ENCODE data around the gene PVRIG. TPM values are rescaled to one million over a fixed set of nuclear protein-coding genes. Genes with fewer than 3 reads are reported as not detected.
"Not testable (repeated sequence)": the region's sequence is repeated elsewhere in the genome, so short reads cannot be mapped to it uniquely, and the experiment has no call there.

Gene PVRIG
- total and polyA plus RNA-seq, 3 experiments from 2014 or later = 23.9 to 131 (median 24.5) TPM

GRCh38 chr7:100221231-100221718 lies 1.5 kb downstream of the PVRIG start:
- CTCF ChIA-PET = interaction anchor here (0.6 to 10.2 kb wide), 3 partner anchors 31 to 248 kb away, joined by 3 to 88 read pairs (median 6); no protein-coding TSS in a partner anchor
- H3K9me3 Mint-ChIP-seq = no peaks in the 10 kb centered on the region
- H3K9me3 ChIP-seq (ENCODE audit: low read length) = no peaks in the 10 kb centered on the region
- H3K27me3 ChIP-seq (ENCODE audit: insufficient read depth, low read length, poor library complexity, severe bottlenecking) = no peaks in the 10 kb centered on the region
- H3K27ac ChIP-seq (ENCODE audit: low read depth, low read length) = peak overlapping the region; percentile 89
- peak overlapping the region; percentile 89 to 98 (median 95) for H3K4me3 Mint-ChIP-seq
- POLR2A ChIA-PET = interaction anchor here (1.2 to 2.1 kb wide), 4 partner anchors 11 to 123 kb away, joined by 3 to 5 read pairs (median 4); partner anchors contain the start of genes GPC2 and STAG3
- peaks cover 0 to 7% of the 10 kb centered on the region in 2 donors for H3K27me3 Mint-ChIP-seq
- H3K4me3 ChIP-seq (ENCODE audit: low read length) = peak overlapping the region; percentile 95
- peaks cover 59 to 77% (median 66%) of the 10 kb centered on the region in 3 donors for H3K4me1 Mint-ChIP-seq
- peak overlapping the region; percentile 94 to 100 (median 99) for H3K27ac Mint-ChIP-seq
- H3K4me1 ChIP-seq (ENCODE audit: insufficient read depth, low read length) = peaks cover 52% of the 10 kb centered on the region
- H3K36me3 ChIP-seq (ENCODE audit: insufficient read depth, low read length) = no peaks in the 10 kb centered on the region
- peak; percentile 69 to 93 (median 89) for DNase-seq
- peaks cover 0 to 62% (median 7%) of the 10 kb centered on the region in 3 donors for H3K36me3 Mint-ChIP-seq

GRCh38 chr7:100221767-100222444 lies 2.2 kb downstream of the PVRIG start:
- peaks cover 0 to 66% (median 7%) of the 10 kb centered on the region in 3 donors for H3K36me3 Mint-ChIP-seq
- ChIA-PET POLR2A (interaction anchor here (1.0 to 2.1 kb wide), 5 partner anchors 11 to 207 kb away, joined by 3 to 7 read pairs (median 4); partner anchors contain the start of genes GPC2, MEPCE, STAG3 and ZCWPW1), CTCF (interaction anchor here (1.1 to 10.2 kb wide), 4 partner anchors 11 to 125 kb away, joined by 3 to 88 read pairs (median 4); no protein-coding TSS in a partner anchor)
- H3K27me3 Mint-ChIP-seq = peaks cover 0 to 7% of the 10 kb centered on the region in 2 donors
- no peaks in the 10 kb centered on the region for H3K27me3 ChIP-seq (ENCODE audit: insufficient read depth, low read length, poor library complexity, severe bottlenecking)
- peak overlapping the region; percentile 89 to 98 (median 95) for H3K4me3 Mint-ChIP-seq
- peak overlapping the region; percentile 89 for H3K27ac ChIP-seq (ENCODE audit: low read depth, low read length)
- no peaks in the 10 kb centered on the region for H3K9me3 Mint-ChIP-seq
- peak overlapping the region; percentile 94 to 100 (median 99) for H3K27ac Mint-ChIP-seq
- peak overlapping the region; percentile 95 for H3K4me3 ChIP-seq (ENCODE audit: low read length)
- H3K36me3 ChIP-seq (ENCODE audit: insufficient read depth, low read length) = no peaks in the 10 kb centered on the region
- peaks cover 52% of the 10 kb centered on the region for H3K4me1 ChIP-seq (ENCODE audit: insufficient read depth, low read length)
- peaks cover 58 to 79% (median 65%) of the 10 kb centered on the region in 3 donors for H3K4me1 Mint-ChIP-seq
- no peaks in the 10 kb centered on the region for H3K9me3 ChIP-seq (ENCODE audit: low read length)
- peak in 4 of 5 donors; percentile 24 to 67 (median 46) for DNase-seq

GRCh38 chr7:100222445-100223132 lies 2.8 kb downstream of the PVRIG start:
- peak overlapping the region; percentile 89 for H3K27ac ChIP-seq (ENCODE audit: low read depth, low read length)
- H3K27ac Mint-ChIP-seq = peak overlapping the region; percentile 94 to 100 (median 99)
- no peaks in the 10 kb centered on the region for H3K36me3 ChIP-seq (ENCODE audit: insufficient read depth, low read length)
- ChIA-PET POLR2A (interaction anchor here (1.0 to 1.2 kb wide), 2 partner anchors 122 to 206 kb away, joined by 3 to 7 read pairs; partner anchors contain the start of genes MEPCE and ZCWPW1), CTCF (interaction anchor here (1.1 to 10.2 kb wide), 5 partner anchors 11 to 124 kb away, joined by 3 to 88 read pairs (median 5); no protein-coding TSS in a partner anchor)
- H3K4me1 ChIP-seq (ENCODE audit: insufficient read depth, low read length) = peaks cover 47% of the 10 kb centered on the region
- DNase-seq = no peak
- H3K36me3 Mint-ChIP-seq = peaks cover 0 to 68% (median 7%) of the 10 kb centered on the region in 3 donors
- peak overlapping the region; percentile 89 to 98 (median 95) for H3K4me3 Mint-ChIP-seq
- no peaks in the 10 kb centered on the region for H3K9me3 Mint-ChIP-seq
- H3K4me1 Mint-ChIP-seq = peaks cover 52 to 76% (median 59%) of the 10 kb centered on the region in 3 donors
- H3K27me3 ChIP-seq (ENCODE audit: insufficient read depth, low read length, poor library complexity, severe bottlenecking) = no peaks in the 10 kb centered on the region
- H3K9me3 ChIP-seq (ENCODE audit: low read length) = no peaks in the 10 kb centered on the region
- H3K27me3 Mint-ChIP-seq = peaks cover 0 to 7% of the 10 kb centered on the region in 2 donors
- peak overlapping the region; percentile 95 for H3K4me3 ChIP-seq (ENCODE audit: low read length)

GRCh38 chr7:100223376-100223927 lies 3.7 kb downstream of the PVRIG start:
- H3K36me3 ChIP-seq (ENCODE audit: insufficient read depth, low read length); H3K4me3 ChIP-seq (ENCODE audit: low read length); H3K27me3 Mint-ChIP-seq; H3K27ac ChIP-seq (ENCODE audit: low read depth, low read length); H3K9me3 ChIP-seq (ENCODE audit: low read length); POLR2A ChIA-PET; DNase-seq; H3K9me3 Mint-ChIP-seq; H3K27me3 ChIP-seq (ENCODE audit: insufficient read depth, low read length, poor library complexity, severe bottlenecking): not testable (repeated sequence)
- Mint-ChIP-seq H3K4me3 (peak overlapping the region; percentile 89 to 98 (median 95)), H3K36me3 (peaks cover 0 to 74% (median 7%) of the 10 kb centered on the region in 3 donors), H3K27ac (peak overlapping the region; percentile 94 to 100 (median 99)), H3K4me1 (peaks cover 55 to 80% (median 55%) of the 10 kb centered on the region in 3 donors)
- H3K4me1 ChIP-seq (ENCODE audit: insufficient read depth, low read length) = peaks cover 45% of the 10 kb centered on the region
- CTCF ChIA-PET = interaction anchor here (1.9 kb wide), 1 partner anchor 90 kb away, joined by 5 read pairs; no protein-coding TSS in a partner anchor

GRCh38 chr7:100224891-100225290 lies 5.1 kb downstream of the PVRIG start:
- H3K27me3 ChIP-seq (ENCODE audit: insufficient read depth, low read length, poor library complexity, severe bottlenecking); H3K9me3 ChIP-seq (ENCODE audit: low read length); H3K27ac ChIP-seq (ENCODE audit: low read depth, low read length); H3K27me3 Mint-ChIP-seq; H3K4me3 ChIP-seq (ENCODE audit: low read length); H3K36me3 ChIP-seq (ENCODE audit: insufficient read depth, low read length); H3K9me3 Mint-ChIP-seq; DNase-seq; POLR2A ChIA-PET: not testable (repeated sequence)
- Mint-ChIP-seq H3K36me3 (peaks cover 0 to 73% (median 7%) of the 10 kb centered on the region in 3 donors), H3K4me1 (peaks cover 50 to 79% (median 50%) of the 10 kb centered on the region in 3 donors), H3K27ac (peak overlapping the region in 7 of 8 donors; percentile 47 to 100 (median 97)), H3K4me3 (peak overlapping the region in 6 of 7 donors; percentile 23 to 96 (median 42))
- CTCF ChIA-PET = interaction anchor here (1.9 kb wide), 1 partner anchor 92 kb away, joined by 5 read pairs; no protein-coding TSS in a partner anchor
- H3K4me1 ChIP-seq (ENCODE audit: insufficient read depth, low read length) = peaks cover 34% of the 10 kb centered on the region

- CTCF ChIA-PET = not testable (repeated sequence)
Measured at GRCh38 chr7:100234660-100235317, 15.0 kb downstream of the PVRIG start.

GRCh38 chr7:100239975-100240374 lies 20.2 kb downstream of the PVRIG start:
- H3K4me3 ChIP-seq (ENCODE audit: low read length); DNase-seq; H3K27me3 ChIP-seq (ENCODE audit: insufficient read depth, low read length, poor library complexity, severe bottlenecking); CTCF ChIA-PET; POLR2A ChIA-PET; H3K36me3 ChIP-seq (ENCODE audit: insufficient read depth, low read length); H3K9me3 Mint-ChIP-seq; H3K27me3 Mint-ChIP-seq; H3K27ac ChIP-seq (ENCODE audit: low read depth, low read length); H3K4me1 ChIP-seq (ENCODE audit: insufficient read depth, low read length); H3K4me3 Mint-ChIP-seq; H3K36me3 Mint-ChIP-seq; H3K9me3 ChIP-seq (ENCODE audit: low read length): not testable (repeated sequence)
- peaks cover 20 to 32% (median 20%) of the 10 kb centered on the region in 3 donors for H3K4me1 Mint-ChIP-seq
- H3K27ac Mint-ChIP-seq = peak overlapping the region in 1 of 8 donors; percentile 78

More at GRCh38 chr7:100234660-100235317, 15.0 kb downstream of the PVRIG start:
- H3K27ac ChIP-seq (ENCODE audit: low read depth, low read length); H3K36me3 ChIP-seq (ENCODE audit: insufficient read depth, low read length); H3K4me3 ChIP-seq (ENCODE audit: low read length); H3K27me3 ChIP-seq (ENCODE audit: insufficient read depth, low read length, poor library complexity, severe bottlenecking); H3K4me3 Mint-ChIP-seq; POLR2A ChIA-PET; H3K27me3 Mint-ChIP-seq; H3K9me3 ChIP-seq (ENCODE audit: low read length); H3K9me3 Mint-ChIP-seq; DNase-seq; H3K4me1 ChIP-seq (ENCODE audit: insufficient read depth, low read length): not testable (repeated sequence)
- peaks cover 16 to 45% (median 26%) of the 10 kb centered on the region in 3 donors for H3K4me1 Mint-ChIP-seq
- peak overlapping the region in 7 of 8 donors; percentile 16 to 94 (median 74) for H3K27ac Mint-ChIP-seq
- H3K36me3 Mint-ChIP-seq = peaks cover 0 to 30% (median 5%) of the 10 kb centered on the region in 3 donors

Data from CD8-positive, alpha-beta memory T cell (primary cell).